HepG2 (cell line): Measurements from ENCODE around the gene MSGN1.

Source experiments
- CTCF ChIP-seq: sonication (generic); formaldehyde crosslinking; IDR thresholded peaks from 2 replicates; pipeline ENCODE4 v1.5.0; 2020; ENCODE audit warnings: mild to moderate bottlenecking, missing genetic modification reagents, moderate library complexity
- EEA1 ChIP-seq: sonication (generic); formaldehyde crosslinking; IDR thresholded peaks from 2 replicates; pipeline ENCODE4 v1.5.1; 2020; ENCODE audit warnings: mild to moderate bottlenecking, missing genetic modification reagents, borderline replicate concordance
- FOXK2 ChIP-seq: fragments of 450-650 bp; IDR thresholded peaks from 2 replicates; pipeline ENCODE4 v1.6.1; 2016
- FOXM1 ChIP-seq: sonication (generic); formaldehyde crosslinking; IDR thresholded peaks from 2 replicates; pipeline ENCODE4 v1.5.0; 2020; ENCODE audit warnings: missing genetic modification reagents
- MAFK ChIP-seq, 2 experiments: IDR thresholded peaks in 1 of 2; conservative IDR thresholded peaks in 1 of 2; 2 replicates each; pipeline ENCODE4 v1.6.1; 2011; ENCODE audit warnings: improper control_type of control experiment in 2 of 2, low read length in 2 of 2
- POLR2AphosphoS5 ChIP-seq: IDR thresholded peaks from 2 replicates; pipeline ENCODE4 v1.6.1; 2012; ENCODE audit warnings: low read depth, low read length
- ZBTB7A ChIP-seq: sonication (generic); formaldehyde crosslinking; IDR thresholded peaks from 2 replicates; pipeline ENCODE4 v1.8.0; 2022; ENCODE audit warnings: mild to moderate bottlenecking, missing genetic modification reagents
- ZNF318 ChIP-seq: sonication (generic); formaldehyde crosslinking; IDR thresholded peaks from 2 replicates; pipeline ENCODE4 v1.4.0; 2020; ENCODE audit warnings: mild to moderate bottlenecking, missing genetic modification reagents
- ZNF678 ChIP-seq: sonication (generic); formaldehyde crosslinking; IDR thresholded peaks from 2 replicates; pipeline ENCODE4 v1.4.0; 2020; ENCODE audit warnings: mild to moderate bottlenecking, missing genetic modification reagents

GRCh38 chr2:17786727-17787126, 29.5 kb upstream of the MSGN1 start:
- no peak for TF ChIP-seq ZNF678 (CRISPR knock-in tag)
- no peak for TF ChIP-seq FOXK2
- TF ChIP-seq EEA1 (CRISPR knock-in tag): no peak
- no peak for TF ChIP-seq CTCF (CRISPR knock-in tag)
- TF ChIP-seq ZNF318 (CRISPR knock-in tag): no peak
- no peak for TF ChIP-seq ZBTB7A (CRISPR knock-in tag)
- no peak for TF ChIP-seq FOXM1 (CRISPR knock-in tag)
- no peak for TF ChIP-seq MAFK (conservative IDR thresholded peaks at IDR 0.05 in 1 of 2, IDR thresholded peaks at IDR 0.05 in 1 of 2; ENCODE audit: low read length in 2 of 2)
- TF ChIP-seq POLR2AphosphoS5: no peak
